Ectodermal cell (in vitro differentiated cells): Measurements from ENCODE around the gene PRKG1.

Experiments
- H3K27ac ChIP-seq: 2 replicates; pipeline ENCODE4 v1.7.0; 2013; ENCODE audit warnings: mild to moderate bottlenecking, low read depth, low read length; ENCODE audit not compliant: insufficient read depth, poor library complexity, severe bottlenecking
- H3K27me3 ChIP-seq: 2 replicates; pipeline ENCODE4 v1.7.0; 2013; ENCODE audit warnings: mild to moderate bottlenecking, low read length; ENCODE audit not compliant: insufficient read depth, control insufficient read depth, poor library complexity, severe bottlenecking
- H3K36me3 ChIP-seq: one replicate; pipeline ENCODE4 v1.7.0; 2013; ENCODE audit warnings: low read length; ENCODE audit not compliant: control insufficient read depth, insufficient read depth
- H3K4me1 ChIP-seq: one replicate; pipeline ENCODE4 v1.7.0; 2013; ENCODE audit warnings: low read length; ENCODE audit not compliant: control insufficient read depth, insufficient read depth
- H3K4me3 ChIP-seq: 2 replicates; pipeline ENCODE4 v1.7.0; 2013; ENCODE audit warnings: low read depth, low read length, control low read depth; ENCODE audit not compliant: insufficient read depth
- H3K9me3 ChIP-seq: 2 replicates; pipeline ENCODE4 v1.7.0; 2013; ENCODE audit warnings: mild to moderate bottlenecking, low read length, moderate library complexity; ENCODE audit not compliant: control insufficient read depth
- WGBS, 2 experiments: methylation state at CpG; one replicate each; pipeline ENCODE4 v1.1.7; 2013; ENCODE audit warnings: missing lambda C conversion rate in 2 of 2; 5-methylcytosine and 5-hydroxymethylcytosine counted together

PRKG1 gene

GRCh38 chr10:52106011-52106410 is 1031.7 kb downstream of the PRKG1 start:
- no peak overlapping the region for H3K4me3 ChIP-seq
- no peaks in the 10 kb centered on the region for H3K36me3 ChIP-seq
- no peaks in the 10 kb centered on the region for H3K27me3 ChIP-seq
- H3K9me3 ChIP-seq, result no peaks in the 10 kb centered on the region
- no peak overlapping the region for H3K27ac ChIP-seq
- 94 to 97% methylated on average over 4 of the region's 4 CpGs for WGBS, 2 experiments
- no peaks in the 10 kb centered on the region for H3K4me1 ChIP-seq

DNA sequence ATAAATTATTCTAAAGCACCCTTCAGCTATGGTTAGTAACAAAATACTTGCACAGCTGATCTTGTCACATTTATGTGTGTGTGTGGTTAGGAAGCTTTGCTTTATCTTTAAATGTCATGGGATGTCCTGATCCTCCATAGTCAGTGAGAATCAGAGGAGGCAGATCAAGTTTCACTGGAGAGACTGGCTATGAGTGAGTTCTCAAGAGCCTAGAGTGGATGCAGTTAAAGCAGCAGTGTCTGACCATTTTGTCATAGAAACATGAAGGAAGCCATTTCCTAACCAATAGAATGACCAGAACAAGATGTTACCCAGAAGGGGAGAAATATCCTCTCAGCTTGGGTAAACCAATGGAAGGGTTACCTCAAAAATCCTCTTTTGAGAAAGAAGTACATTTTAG is 1032.6 kb downstream of the PRKG1 start:
- Histone ChIP-seq H3K27me3 (no peaks in the 10 kb centered on the region), H3K4me1 (no peaks in the 10 kb centered on the region), H3K27ac (no peak overlapping the region), H3K9me3 (no peaks in the 10 kb centered on the region), H3K4me3 (no peak overlapping the region), H3K36me3 (no peaks in the 10 kb centered on the region)

DNA sequence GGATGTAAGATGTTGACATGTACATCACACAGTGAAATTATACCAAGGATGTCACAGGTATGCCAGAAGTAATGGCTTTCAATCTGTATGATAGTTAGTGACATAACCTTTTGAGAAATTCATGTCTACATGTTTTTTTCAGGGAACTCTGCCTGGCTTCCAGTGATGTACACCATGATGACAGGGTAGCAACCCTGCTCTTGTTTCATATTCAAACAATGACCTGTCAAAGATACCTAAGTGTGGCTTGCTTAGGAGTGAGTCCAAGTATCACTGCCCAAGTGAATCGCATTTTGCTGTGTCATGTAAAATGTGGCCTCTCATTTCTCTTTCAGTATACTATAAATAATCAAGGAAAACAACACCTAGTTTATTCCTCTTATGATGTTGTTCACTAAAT is 1033.9 kb downstream of the PRKG1 start:
- Histone ChIP-seq H3K27ac (no peak overlapping the region), H3K9me3 (no peaks in the 10 kb centered on the region), H3K36me3 (no peaks in the 10 kb centered on the region), H3K4me1 (no peaks in the 10 kb centered on the region), H3K27me3 (no peaks in the 10 kb centered on the region), H3K4me3 (no peak overlapping the region)
- 71 to 100% methylated on average over 1 of the region's 1 CpG for WGBS, 2 experiments

DNA sequence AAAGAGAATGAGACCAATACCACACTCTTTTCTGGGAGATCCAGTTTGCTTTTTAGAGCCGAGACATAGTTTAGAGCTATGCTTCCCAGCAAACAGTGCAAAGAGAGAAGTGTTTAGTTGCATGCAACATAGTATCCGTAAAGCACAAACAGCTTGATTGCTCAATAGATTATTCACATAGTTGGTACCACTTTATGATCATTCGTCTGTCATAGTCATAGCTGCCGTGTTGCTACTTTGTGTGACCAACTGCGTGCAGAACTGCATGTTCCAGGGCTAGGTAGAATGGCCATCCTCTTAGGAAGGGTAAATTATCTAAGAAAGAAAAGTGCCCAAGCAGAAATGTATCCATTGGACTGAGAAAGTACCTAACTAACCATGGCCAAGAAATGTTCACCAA is 1036.3 kb downstream of the PRKG1 start:
- no peaks in the 10 kb centered on the region for H3K4me1 ChIP-seq
- H3K27me3 ChIP-seq, result no peaks in the 10 kb centered on the region
- no peaks in the 10 kb centered on the region for H3K36me3 ChIP-seq
- no peak overlapping the region for H3K4me3 ChIP-seq
- 83 to 87% methylated on average over 5 of the region's 5 CpGs for WGBS, 2 experiments
- no peaks in the 10 kb centered on the region for H3K9me3 ChIP-seq
- no peak overlapping the region for H3K27ac ChIP-seq

DNA sequence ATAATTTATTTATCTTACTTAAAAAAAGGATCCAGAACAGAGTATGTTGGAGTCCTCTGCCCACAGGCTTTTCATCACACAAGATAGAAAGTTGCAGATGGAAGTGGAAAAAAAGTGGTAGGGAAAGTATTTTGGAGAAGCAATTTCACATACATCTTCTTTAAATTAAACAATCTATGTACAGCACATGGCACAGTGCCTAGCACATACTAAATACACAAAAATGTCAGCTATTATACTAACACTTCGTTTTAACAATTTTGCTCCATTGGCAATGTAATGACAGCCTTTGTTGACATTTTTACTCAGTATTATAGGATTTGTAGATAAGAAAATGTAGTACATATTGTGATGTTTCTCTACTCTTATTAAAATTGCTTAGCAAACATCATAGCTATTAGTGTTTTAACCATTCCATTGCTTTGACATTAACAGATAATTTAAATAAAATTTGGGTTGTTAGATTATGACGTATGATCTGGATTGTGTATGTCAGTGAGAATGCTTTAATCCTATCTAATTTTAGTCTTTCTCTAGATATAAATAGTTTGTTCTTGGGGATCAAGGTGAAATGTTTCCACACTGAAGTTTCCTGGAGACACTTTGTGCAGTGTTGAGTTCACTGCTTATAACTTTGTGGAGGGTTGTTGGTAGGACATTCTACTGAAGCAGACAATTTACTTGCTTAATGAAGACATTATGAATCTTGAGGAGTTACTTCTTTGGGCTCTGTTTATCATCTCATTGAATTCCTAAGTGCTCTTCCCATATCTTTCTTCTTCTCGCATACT is 1037.0 kb downstream of the PRKG1 start:
- Histone ChIP-seq H3K36me3 (no peaks in the 10 kb centered on the region), H3K27me3 (no peaks in the 10 kb centered on the region), H3K9me3 (no peaks in the 10 kb centered on the region), H3K4me3 (no peak overlapping the region), H3K4me1 (no peaks in the 10 kb centered on the region), H3K27ac (no peak overlapping the region)
- 83 to 93% methylated on average over 1 to 3 of the region's 3 CpGs for WGBS, 2 experiments

GRCh38 chr10:52115823-52116222 is 1041.5 kb downstream of the PRKG1 start:
- no peaks in the 10 kb centered on the region for H3K9me3 ChIP-seq
- no peaks in the 10 kb centered on the region for H3K36me3 ChIP-seq
- H3K4me3 ChIP-seq, result no peak overlapping the region
- 96 to 100% methylated on average over 3 of the region's 3 CpGs for WGBS, 2 experiments
- H3K27ac ChIP-seq, result no peak overlapping the region
- no peaks in the 10 kb centered on the region for H3K4me1 ChIP-seq
- no peaks in the 10 kb centered on the region for H3K27me3 ChIP-seq

GRCh38 chr10:52119507-52119906 is 1045.2 kb downstream of the PRKG1 start:
- H3K27me3 ChIP-seq, result no peaks in the 10 kb centered on the region
- H3K9me3 ChIP-seq, result no peaks in the 10 kb centered on the region
- no peaks in the 10 kb centered on the region for H3K36me3 ChIP-seq
- no peak overlapping the region for H3K27ac ChIP-seq
- H3K4me1 ChIP-seq, result no peaks in the 10 kb centered on the region
- no peak overlapping the region for H3K4me3 ChIP-seq

DNA sequence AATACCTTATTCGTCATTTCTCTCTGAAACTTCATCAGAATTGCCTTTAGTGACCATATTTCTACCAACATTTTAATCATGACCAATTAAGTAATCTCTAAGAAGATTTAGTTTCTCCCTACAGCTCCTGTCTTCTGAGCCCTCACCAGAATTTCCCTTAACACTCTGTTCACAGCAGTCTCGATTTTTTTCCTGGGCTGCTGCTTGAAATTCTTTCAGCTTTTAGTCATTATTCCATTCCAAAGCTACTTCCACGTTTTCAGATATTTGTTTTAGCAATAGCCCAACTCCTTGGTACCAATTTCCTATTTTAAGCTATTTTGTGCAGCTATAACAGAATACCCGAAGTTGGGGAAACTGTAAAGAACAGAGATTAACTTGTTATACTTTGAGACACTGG is 1047.4 kb downstream of the PRKG1 start:
- Histone ChIP-seq H3K27me3 (no peaks in the 10 kb centered on the region), H3K9me3 (no peaks in the 10 kb centered on the region), H3K4me1 (no peaks in the 10 kb centered on the region), H3K4me3 (no peak overlapping the region), H3K36me3 (no peaks in the 10 kb centered on the region), H3K27ac (no peak overlapping the region)
- WGBS, 2 experiments, result 79 to 81% methylated on average over 4 of the region's 4 CpGs

GRCh38 chr10:52128056-52128683 is 1053.9 kb downstream of the PRKG1 start:
- Histone ChIP-seq H3K36me3 (no peaks in the 10 kb centered on the region), H3K27me3 (no peaks in the 10 kb centered on the region), H3K4me3 (no peak overlapping the region), H3K4me1 (peaks cover 5% of the 10 kb centered on the region), H3K27ac (no peak overlapping the region), H3K9me3 (no peaks in the 10 kb centered on the region)
- 74 to 78% methylated on average over 8 of the region's 8 CpGs for WGBS, 2 experiments

DNA sequence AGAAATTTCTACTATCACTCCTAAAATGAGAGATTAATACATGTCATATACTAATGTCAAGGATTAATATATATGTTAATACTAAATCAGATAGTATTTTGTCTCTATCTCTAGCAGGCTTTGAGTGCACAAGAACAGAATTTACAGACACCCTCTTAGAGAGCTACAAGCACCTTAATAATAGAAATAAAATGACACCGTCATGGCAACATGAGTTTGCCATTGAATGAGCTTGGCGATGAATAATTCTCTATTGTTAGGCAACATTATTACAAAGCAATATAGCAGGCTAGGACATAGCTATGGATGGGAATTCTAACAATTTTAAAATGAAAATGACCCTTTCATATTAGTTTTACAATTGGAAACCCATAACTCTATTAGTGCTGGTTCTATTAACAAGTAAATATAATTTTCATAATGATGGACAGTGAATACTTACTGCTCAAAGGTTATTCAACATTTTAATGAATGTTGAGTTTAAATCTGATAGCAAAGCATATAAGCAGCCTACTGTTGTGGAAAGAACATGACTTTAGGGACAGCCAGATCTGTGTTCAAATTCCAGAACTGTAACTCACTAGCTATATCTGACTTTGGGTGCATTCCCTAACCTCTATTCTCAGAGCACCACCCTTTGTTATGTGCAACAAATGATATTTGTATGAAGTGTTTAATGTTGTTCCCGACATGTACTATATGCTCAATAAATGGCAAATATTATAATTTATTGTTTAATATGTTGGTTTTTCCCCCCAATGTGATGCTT is 1055.3 kb downstream of the PRKG1 start:
- Histone ChIP-seq H3K9me3 (no peaks in the 10 kb centered on the region), H3K36me3 (no peaks in the 10 kb centered on the region), H3K4me3 (no peak overlapping the region), H3K27ac (no peak overlapping the region), H3K4me1 (peaks cover 5% of the 10 kb centered on the region), H3K27me3 (no peaks in the 10 kb centered on the region)
- WGBS, 2 experiments, result 80 to 93% methylated on average over 1 to 2 of the region's 3 CpGs
